Lower lobe of right lung (tissue), 2 donors: ENCODE measurements around the gene OR2L2. TPM values are rescaled to one million over a fixed set of nuclear protein-coding genes. Genes with fewer than 3 reads are reported as not detected.

Experiments
- ATAC-seq, 2 donors: fragments of 200-7000 bp; cut with Tn5 transposase; one replicate each; pipeline ENCODE4 v1.9.1; 2020 to 2022; ENCODE audit warnings: mild to moderate bottlenecking in 2 of 2, moderate library complexity in 2 of 2
- DNase-seq: peaks from one replicate; pipeline ENCODE4 v3.0.0-alpha.2; 2020
- H3K27ac ChIP-seq: fragments of 200-600 bp; one replicate; pipeline ENCODE4 v1.8.0; 2022
- H3K27me3 ChIP-seq: fragments of 200-600 bp; one replicate; pipeline ENCODE4 v1.8.0; 2022; ENCODE audit warnings: low read depth
- H3K36me3 ChIP-seq: fragments of 200-600 bp; one replicate; pipeline ENCODE4 v1.8.0; 2022; ENCODE audit warnings: mild to moderate bottlenecking
- H3K4me1 ChIP-seq: fragments of 200-600 bp; one replicate; pipeline ENCODE4 v1.8.0; 2022
- H3K4me3 ChIP-seq: fragments of 200-600 bp; one replicate; pipeline ENCODE4 v1.8.0; 2022; ENCODE audit warnings: mild to moderate bottlenecking
- H3K9me3 ChIP-seq: fragments of 200-600 bp; one replicate; pipeline ENCODE4 v1.8.0; 2022
- CTCF ChIP-seq: fragments of 200-600 bp; IDR thresholded peaks from one replicate; pipeline ENCODE4 v1.8.0; 2022; ENCODE audit warnings: antibody characterized with exemption, mild to moderate bottlenecking
- intact Hi-C: fragments of 100-400 bp; cut with DNase I; formaldehyde crosslinking; loops from one replicate; pipeline ENCODE4 v1.11.0; 2022
- long read RNA-seq: library from polyadenylated mRNA; unstranded; transcript quantifications from one replicate; pipeline ENCODE4 v2.0.0, GENCODE V29; 2021
- total RNA-seq: library from RNA; stranded (reverse); fragmentation: NEBNext Ultra II Directional; extraction: Animal tissue kit (Norgen Biotek cat#: 25700); gene quantifications from one replicate; pipeline ENCODE4 v1.2.1, GENCODE V29; 2021
- donor health status: DM: no; HTN: yes; CAD: no; lungs with severe emphysema.

The OR2L2 gene, protein sequence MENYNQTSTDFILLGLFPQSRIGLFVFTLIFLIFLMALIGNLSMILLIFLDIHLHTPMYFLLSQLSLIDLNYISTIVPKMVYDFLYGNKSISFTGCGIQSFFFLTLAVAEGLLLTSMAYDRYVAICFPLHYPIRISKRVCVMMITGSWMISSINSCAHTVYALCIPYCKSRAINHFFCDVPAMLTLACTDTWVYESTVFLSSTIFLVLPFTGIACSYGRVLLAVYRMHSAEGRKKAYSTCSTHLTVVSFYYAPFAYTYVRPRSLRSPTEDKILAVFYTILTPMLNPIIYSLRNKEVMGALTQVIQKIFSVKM
- not detected for total RNA-seq
- long read RNA-seq: 0 reads

DNA sequence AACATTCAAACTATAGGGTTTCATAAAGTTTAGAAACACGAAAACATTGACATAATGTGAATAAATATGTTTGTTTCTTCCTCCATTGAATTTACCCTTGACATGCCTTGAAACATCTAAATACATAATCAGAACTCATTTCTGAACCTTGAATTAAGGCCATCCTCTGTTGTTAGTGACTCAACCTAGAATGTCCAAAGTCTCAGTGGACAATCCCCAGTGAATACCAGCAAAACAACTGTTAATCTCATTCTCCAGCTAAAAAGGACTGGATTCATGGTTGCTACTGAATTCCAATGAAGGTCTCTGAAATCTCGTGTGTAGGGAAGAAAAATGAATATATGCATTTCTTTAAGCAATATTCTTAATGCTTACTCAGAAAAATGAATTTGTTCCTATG is at the start of gene OR2L2:
TSS of gene OR2L2 (plus strand) at position 301 of the 400 bp plus-strand sequence. CDS start 8,198 bp downstream, outside the sequence.
- no peak within 1 kb of the TSS for H3K4me3 ChIP-seq
- H3K4me1 ChIP-seq: no peaks in the 10 kb centered on the region
- intact Hi-C loops: no loop called here
- H3K27ac ChIP-seq: no peak within 1 kb of the TSS
- no peak for TF ChIP-seq CTCF
- DNase-seq: no peak
- no peaks in the 10 kb centered on the region for H3K27me3 ChIP-seq
- H3K36me3 ChIP-seq: no peaks in the 10 kb centered on the region
- ATAC-seq: no peak
- peaks cover 12% of the 10 kb centered on the region for H3K9me3 ChIP-seq

DNA sequence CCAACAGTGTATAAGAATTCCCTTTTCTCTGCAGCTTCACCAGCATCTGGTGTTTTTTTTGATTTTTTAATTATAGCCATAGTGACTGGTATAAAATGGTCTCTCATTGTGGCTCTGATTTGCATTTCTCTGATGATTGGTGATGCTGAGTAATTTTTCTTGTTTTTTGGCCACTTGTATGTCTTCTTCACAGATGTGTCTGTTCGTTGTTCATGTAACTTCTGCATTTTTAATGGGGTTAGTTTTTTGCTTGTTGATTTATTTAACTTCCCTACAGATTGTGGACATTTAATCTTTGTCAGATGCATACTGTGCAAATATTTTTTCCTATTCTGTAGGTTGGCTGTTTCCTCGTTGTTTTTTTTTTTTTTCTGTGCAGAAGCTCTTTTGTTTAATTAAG is 36.9 kb upstream of the OR2L2 start:
- intact Hi-C loops: no loop called here
- no peak for TF ChIP-seq CTCF
- Histone ChIP-seq H3K27me3 (no peaks in the 10 kb centered on the region), H3K4me3 (no peak overlapping the region), H3K36me3 (no peaks in the 10 kb centered on the region), H3K9me3 (no peaks in the 10 kb centered on the region), H3K27ac (no peak overlapping the region), H3K4me1 (no peaks in the 10 kb centered on the region)
- DNase-seq (no peak), ATAC-seq (no peak)

DNA sequence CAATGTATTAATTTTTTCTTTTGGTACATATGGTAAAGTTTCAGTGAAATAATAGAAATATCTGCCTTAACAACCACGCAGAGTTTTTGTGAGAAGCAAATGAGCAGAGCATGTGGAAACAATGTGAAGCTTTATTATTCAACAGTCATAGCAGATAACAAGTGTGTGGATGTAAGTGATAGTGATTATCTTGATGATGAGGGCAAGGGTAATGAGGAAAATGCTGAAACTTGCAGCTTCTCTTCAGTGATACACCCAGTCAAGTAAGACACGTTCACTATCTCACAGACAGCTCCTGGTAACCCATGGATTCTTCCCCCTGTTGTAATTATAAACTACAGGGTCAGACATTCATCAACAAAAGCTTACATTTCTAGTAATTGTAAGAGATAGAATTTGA is 31.1 kb upstream of the OR2L2 start:
- no peak for TF ChIP-seq CTCF
- no peak overlapping the region for H3K27ac ChIP-seq
- no peak overlapping the region for H3K4me3 ChIP-seq
- intact Hi-C loops: no loop called here
- H3K9me3 ChIP-seq: no peaks in the 10 kb centered on the region
- DNase-seq (no peak), ATAC-seq (no peak)
- H3K27me3 ChIP-seq: no peaks in the 10 kb centered on the region
- H3K4me1 ChIP-seq: no peaks in the 10 kb centered on the region
- no peaks in the 10 kb centered on the region for H3K36me3 ChIP-seq

- Histone ChIP-seq H3K4me3 (no peak overlapping the region), H3K4me1 (no peaks in the 10 kb centered on the region), H3K27ac (no peak overlapping the region), H3K9me3 (no peaks in the 10 kb centered on the region), H3K36me3 (no peaks in the 10 kb centered on the region), H3K27me3 (no peaks in the 10 kb centered on the region)
- ATAC-seq: no peak
- intact Hi-C loops: no loop called here
- DNase-seq: no peak
- TF ChIP-seq CTCF: no peak
Measured at GRCh38 chr1:248000169-248000568, 29.7 kb upstream of the OR2L2 start.

DNA sequence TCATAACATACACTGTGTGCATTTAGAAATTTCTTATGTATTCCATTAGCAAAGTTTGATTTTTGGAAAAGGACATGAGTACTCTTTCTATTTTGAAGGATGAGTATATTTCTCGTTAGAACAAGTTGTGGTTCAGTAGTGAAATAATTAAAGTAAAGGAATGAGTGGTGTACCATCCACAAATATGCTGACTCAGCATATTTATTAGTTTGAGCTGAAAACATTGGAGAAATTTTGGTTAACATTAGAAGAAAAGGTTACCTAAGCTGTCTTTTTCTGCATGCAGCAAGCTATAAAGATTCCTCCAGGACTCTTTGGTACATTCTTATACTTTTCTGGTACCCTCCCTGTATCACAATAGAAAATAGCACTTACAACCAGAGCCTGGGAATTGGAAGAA is 22.1 kb upstream of the OR2L2 start:
- no peak for TF ChIP-seq CTCF
- DNase-seq (no peak), ATAC-seq (no peak)
- no peak overlapping the region for H3K4me3 ChIP-seq
- H3K36me3 ChIP-seq: no peaks in the 10 kb centered on the region
- H3K4me1 ChIP-seq: no peaks in the 10 kb centered on the region
- H3K27me3 ChIP-seq: no peaks in the 10 kb centered on the region
- no peak overlapping the region for H3K27ac ChIP-seq
- H3K9me3 ChIP-seq: peaks cover 25% of the 10 kb centered on the region
- intact Hi-C loops: no loop called here
